CD4-positive, alpha-beta T cell treated with Interleukin-4 for 4 hours (primary cell): Measurements from ENCODE around the gene VGLL3.

Source experiments
- DNase-seq: peaks from one replicate; pipeline ENCODE4 v3.0.0-alpha.2; 2020

VGLL3 gene

GRCh38 chr3:86948822-86949221, 42.1 kb downstream of the VGLL3 start:
- DNase-seq: no peak

DNA sequence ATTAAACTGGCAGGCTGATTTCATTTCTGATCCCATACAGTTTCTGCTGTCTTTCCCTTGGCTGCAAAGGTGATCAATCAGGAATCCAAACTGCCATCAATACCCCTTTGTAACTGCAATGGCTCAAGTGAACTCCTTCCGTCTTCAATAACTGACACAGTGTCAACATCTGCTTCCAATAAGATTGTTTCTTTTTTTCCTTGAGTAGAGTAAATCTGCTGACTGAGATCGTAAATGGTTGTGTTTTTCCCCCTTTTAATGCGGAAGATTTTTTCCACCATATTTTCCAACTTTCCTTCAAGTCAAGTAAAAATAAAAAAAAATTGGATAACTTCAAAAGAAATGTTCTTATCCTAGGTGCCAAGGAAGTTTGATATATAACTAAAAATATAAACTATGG, 48.7 kb downstream of the VGLL3 start:
- no peak for DNase-seq

DNA sequence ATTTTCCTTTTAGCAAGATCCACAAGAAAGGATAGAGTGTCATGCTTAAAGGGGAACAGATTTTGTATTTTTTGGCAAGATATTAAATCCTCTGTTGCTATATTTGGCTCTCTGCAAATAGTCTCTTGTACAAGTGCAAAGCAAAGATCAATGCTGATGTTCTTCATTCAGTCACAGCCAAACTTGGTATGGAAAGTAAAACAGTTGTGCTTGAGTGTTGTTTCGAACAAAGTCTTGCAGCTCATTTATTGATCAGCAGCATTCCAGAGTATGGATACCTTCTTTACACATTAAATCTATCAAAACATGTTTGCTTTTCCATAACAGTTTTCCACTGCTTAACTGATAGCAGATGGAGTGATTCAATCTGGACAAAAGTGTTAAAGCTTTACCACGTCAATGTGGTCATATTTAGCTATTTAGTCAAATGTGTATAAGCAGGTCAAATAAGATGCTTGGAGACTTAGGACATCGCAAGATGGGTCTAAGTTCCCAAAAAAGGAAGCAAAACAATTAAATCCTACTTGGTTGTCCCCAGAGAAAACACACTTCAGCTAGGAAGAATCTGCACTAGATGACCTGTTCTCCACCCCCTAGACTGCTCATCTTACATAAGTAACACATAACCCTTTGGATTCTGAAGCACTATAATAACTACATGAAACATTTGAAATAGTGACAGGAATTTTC, 52.4 kb downstream of the VGLL3 start:
- no peak for DNase-seq

GRCh38 chr3:86937306-86937791, 53.6 kb downstream of the VGLL3 start:
- DNase-seq: no peak

DNA sequence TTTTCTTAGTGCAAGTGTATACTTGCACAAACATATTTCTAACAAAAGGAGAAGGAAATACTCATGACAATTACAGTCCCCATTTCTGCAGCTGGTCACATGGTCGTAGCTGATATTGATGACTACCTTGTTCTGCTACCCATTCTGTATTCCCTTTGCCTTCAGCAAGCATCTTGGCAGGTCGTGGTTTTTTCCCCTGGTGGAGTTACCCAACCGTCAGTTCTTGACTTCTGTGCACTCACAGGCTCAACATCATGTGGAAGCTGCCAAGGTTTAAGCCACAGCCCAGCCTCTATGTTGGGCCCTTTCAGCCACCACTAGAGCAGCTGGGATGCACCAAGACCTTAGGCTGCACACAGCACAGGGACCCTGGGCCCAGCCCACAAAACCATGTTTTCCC, 56.1 kb downstream of the VGLL3 start:
- DNase-seq: no peak

- DNase-seq: no peak
These were observed 60.1 kb downstream of the VGLL3 start for GRCh38 chr3:86930831-86931230.

DNA sequence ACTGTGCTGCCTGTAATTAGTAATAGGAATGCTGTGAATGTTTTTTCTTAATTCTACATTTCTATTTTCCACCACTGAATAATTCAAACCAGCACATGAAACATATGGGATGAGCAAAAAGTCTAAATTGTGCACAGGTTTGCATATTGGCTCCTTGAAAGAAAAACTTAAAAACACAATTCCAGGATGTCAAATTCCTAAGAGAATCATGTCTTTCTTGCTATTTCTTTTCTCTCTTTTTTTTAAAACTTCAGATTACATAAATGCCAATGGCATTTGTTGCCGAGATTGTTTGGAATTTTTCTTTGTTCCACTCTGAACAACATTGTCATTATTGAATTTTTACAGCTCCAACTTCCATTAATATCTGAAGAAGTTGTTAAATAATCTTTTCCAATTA, 60.8 kb downstream of the VGLL3 start:
- DNase-seq: no peak

GRCh38 chr3:86929046-86929445, 61.9 kb downstream of the VGLL3 start:
- DNase-seq: no peak

DNA sequence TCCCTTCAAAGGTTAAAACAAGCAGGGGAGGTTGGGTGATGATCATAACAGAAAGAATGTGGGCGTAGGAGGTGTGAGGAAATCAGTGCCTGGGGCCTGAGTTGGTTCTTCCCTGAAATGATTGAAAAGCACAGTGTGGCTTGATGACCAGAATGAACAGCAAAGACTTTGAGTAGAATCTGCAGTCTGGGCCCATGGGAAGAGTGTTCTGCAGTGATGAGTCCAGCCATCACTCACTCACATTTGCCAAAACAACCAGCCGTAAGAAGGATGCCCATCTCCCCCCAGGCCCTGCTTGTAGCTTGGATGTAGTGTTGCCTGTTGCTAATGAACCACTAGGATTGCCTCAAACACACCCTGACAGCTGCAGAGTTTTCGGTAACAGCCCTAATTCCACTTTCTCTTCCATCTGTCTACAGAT, 67.9 kb downstream of the VGLL3 start:
- no peak for DNase-seq

DNA sequence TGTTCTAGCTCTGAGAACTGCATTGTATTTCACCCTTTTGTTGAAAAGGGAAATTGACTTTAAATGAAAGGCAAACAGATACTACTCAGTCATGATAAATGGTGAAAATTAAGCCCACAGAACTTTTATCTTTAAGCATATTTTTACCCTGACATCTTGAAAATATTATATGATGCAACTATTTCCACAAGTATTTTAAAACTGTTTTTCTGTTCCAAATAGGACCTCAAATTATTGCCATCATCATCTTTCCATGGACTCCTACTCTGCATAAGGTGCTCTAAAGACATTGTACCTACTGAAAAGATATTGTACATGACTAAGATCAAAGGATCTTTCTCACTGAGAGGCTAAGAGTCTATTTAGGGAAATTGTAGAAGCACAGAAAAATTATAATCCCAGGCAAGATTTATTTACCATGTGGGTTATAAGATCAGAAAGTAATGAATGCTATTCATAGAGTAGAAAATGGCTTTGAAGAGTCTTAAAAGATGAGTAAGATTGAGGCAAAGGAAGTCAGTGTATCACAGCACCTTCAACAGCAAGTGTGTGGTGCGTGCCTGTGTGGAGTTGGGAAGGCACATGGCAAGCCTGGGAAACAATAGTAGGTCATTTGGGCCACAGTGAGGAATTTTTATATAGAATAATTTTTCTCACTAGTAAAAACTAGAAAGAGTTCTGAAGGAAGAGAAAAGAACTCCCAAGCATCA, 68.8 kb downstream of the VGLL3 start:
- DNase-seq: no peak

DNA sequence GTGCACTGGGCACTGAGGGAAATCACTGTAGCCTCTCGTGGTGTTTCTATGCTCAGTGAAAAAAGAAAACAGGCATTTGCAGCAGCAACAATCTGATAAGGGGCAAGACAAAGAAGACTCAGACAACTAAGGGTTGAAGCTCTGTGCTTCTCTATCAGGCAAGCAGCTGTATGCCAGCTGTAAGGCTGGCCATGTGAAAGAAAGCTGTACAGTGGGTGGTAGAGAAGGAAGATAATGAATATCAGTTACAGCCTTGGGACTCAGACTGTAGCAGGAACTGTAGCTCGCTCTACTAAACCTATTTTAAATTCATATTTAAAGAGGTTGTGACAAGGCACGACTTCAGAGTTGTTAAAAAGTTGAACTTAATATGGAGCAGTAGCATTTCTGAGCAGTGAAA, 76.3 kb downstream of the VGLL3 start:
- DNase-seq: no peak

GRCh38 chr3:86913160-86913559, 77.8 kb downstream of the VGLL3 start:
- DNase-seq: no peak

GRCh38 chr3:86895202-86895601, 95.7 kb downstream of the VGLL3 start:
- no peak for DNase-seq

- DNase-seq: no peak
These were observed 100.1 kb downstream of the VGLL3 start for GRCh38 chr3:86890741-86891396.
